Upper lobe of left lung (tissue), 6 donors: ENCODE data around the gene CACHD1. TPM values are rescaled to one million over a fixed set of nuclear protein-coding genes. Genes with fewer than 3 reads are reported as not detected.

ENCODE experiments used
- ATAC-seq, 2 donors: fragments of 200-7000 bp; cut with Tn5 transposase; one replicate each; pipeline ENCODE4 v1.9.1; 2022; ENCODE audit warnings: mild to moderate bottlenecking in 2 of 2, moderate library complexity in 2 of 2; ENCODE audit not compliant: low FRiP score in 2 of 2
- DNase-seq, 2 donors: peaks; one replicate each; pipeline ENCODE4 v3.0.0-alpha.2; 2019 to 2020
- H3K27ac ChIP-seq, 4 donors: fragments of 200-600 bp; sonication (generic); one replicate each; pipeline ENCODE4 v1.5.1; 2016 to 2019
- H3K27me3 ChIP-seq, 4 donors: fragments of 200-600 bp; sonication (generic); one replicate each; pipeline ENCODE4 v1.5.1; 2017 to 2019
- H3K36me3 ChIP-seq, 4 donors: fragments of 200-600 bp; sonication (generic); one replicate each; pipeline ENCODE4 v1.5.1; 2016 to 2019
- H3K4me1 ChIP-seq, 4 donors: fragments of 200-600 bp; sonication (generic); one replicate each; pipeline ENCODE4 v1.5.1; 2018 to 2019
- H3K4me3 ChIP-seq, 4 donors: fragments of 200-600 bp; sonication (generic); one replicate each; pipeline ENCODE4 v1.5.1; 2017 to 2019; ENCODE audit warnings: mild to moderate bottlenecking in 2 of 4, moderate library complexity in 1 of 4
- H3K9me3 ChIP-seq, 4 donors: fragments of 200-600 bp; sonication (generic); one replicate each; pipeline ENCODE4 v1.5.1; 2018 to 2019
- EP300 ChIP-seq, 4 donors: sonication (generic); formaldehyde crosslinking; IDR thresholded peaks; one replicate each; pipeline ENCODE4 v1.5.1; 2017; ENCODE audit warnings: antibody characterized with exemption in 4 of 4, control low read depth in 2 of 4
- POLR2A ChIP-seq, 4 donors: fragments of 450-650 bp; IDR thresholded peaks; one replicate each; pipeline ENCODE4 v1.5.1; 2016 to 2017; ENCODE audit warnings: antibody characterized with exemption in 4 of 4, mild to moderate bottlenecking in 2 of 4
- POLR2AphosphoS5 ChIP-seq, 2 donors: sonication (generic); formaldehyde crosslinking; IDR thresholded peaks; one replicate each; pipeline ENCODE4 v1.5.1; 2017; ENCODE audit warnings: antibody characterized with exemption in 2 of 2
- WGBS, 2 donors: methylation state at CpG; one replicate each; pipeline ENCODE4 v1.1.5; 2017 to 2018; 5-methylcytosine and 5-hydroxymethylcytosine counted together
- total RNA-seq, 6 donors: library from RNA; depleted of rRNA in 4 of 6; stranded (reverse); fragments of >200 nt in 4 of 6; gene quantifications; one replicate each; pipeline versions ENCODE4 v1.1.0 to v1.2.1, GENCODE V29; 2016 to 2021
- TF ChIP-seq, protein P1 (sequence below), 6 experiments: fragments of 450-650 bp in 4 of 6; fragments of 200-600 bp in 2 of 6; sonication (generic) in 2 of 6; IDR thresholded peaks; one replicate each; pipeline ENCODE4 v1.5.1; 2016 to 2019; ENCODE audit warnings: antibody characterized with exemption in 6 of 6
- donor health status: DM: no; HTN: no; CAD: no; lungs with moderate emphysema.
- donor health status: DM: no; HTN: yes; CAD: no; lungs with severe emphysema.

The CACHD1 gene
- total RNA-seq, 6 donors from 2014 or later = 7.3 to 26.3 (median 22.9) TPM

DNA sequence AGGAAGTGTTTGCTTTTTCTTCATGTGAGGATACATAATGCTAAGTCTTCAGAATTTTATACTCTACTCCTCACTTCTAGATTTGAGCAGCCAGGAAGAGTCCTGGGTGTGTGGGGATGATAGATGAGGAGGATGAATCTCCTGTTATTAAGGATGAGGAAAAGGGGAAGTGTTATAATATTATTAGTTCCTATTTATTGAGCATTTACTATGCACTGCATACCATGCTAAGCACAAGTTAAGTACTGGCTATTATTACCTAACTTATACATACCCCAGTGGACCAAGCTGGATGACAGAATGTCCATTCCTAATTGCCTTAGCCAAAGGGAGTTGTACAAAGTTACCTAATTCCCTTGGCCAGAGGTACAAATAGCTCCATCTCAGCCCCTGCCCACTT is 19.8 kb downstream of the CACHD1 start:
- TF ChIP-seq, protein P1, sequence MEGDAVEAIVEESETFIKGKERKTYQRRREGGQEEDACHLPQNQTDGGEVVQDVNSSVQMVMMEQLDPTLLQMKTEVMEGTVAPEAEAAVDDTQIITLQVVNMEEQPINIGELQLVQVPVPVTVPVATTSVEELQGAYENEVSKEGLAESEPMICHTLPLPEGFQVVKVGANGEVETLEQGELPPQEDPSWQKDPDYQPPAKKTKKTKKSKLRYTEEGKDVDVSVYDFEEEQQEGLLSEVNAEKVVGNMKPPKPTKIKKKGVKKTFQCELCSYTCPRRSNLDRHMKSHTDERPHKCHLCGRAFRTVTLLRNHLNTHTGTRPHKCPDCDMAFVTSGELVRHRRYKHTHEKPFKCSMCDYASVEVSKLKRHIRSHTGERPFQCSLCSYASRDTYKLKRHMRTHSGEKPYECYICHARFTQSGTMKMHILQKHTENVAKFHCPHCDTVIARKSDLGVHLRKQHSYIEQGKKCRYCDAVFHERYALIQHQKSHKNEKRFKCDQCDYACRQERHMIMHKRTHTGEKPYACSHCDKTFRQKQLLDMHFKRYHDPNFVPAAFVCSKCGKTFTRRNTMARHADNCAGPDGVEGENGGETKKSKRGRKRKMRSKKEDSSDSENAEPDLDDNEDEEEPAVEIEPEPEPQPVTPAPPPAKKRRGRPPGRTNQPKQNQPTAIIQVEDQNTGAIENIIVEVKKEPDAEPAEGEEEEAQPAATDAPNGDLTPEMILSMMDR (IDR thresholded peaks at IDR 0.05) = no peak
- TF ChIP-seq EP300 (IDR thresholded peaks at IDR 0.05) (no peak), POLR2AphosphoS5 (IDR thresholded peaks at IDR 0.05) (no peak)
- Histone ChIP-seq H3K9me3 (no peaks in the 10 kb centered on the region), H3K4me3 (no peak overlapping the region), H3K27me3 (no peaks in the 10 kb centered on the region), H3K27ac (no peak overlapping the region), H3K36me3 (no peaks in the 10 kb centered on the region), H3K4me1 (no peaks in the 10 kb centered on the region)
- no peak for ATAC-seq
- no peak for DNase-seq

DNA sequence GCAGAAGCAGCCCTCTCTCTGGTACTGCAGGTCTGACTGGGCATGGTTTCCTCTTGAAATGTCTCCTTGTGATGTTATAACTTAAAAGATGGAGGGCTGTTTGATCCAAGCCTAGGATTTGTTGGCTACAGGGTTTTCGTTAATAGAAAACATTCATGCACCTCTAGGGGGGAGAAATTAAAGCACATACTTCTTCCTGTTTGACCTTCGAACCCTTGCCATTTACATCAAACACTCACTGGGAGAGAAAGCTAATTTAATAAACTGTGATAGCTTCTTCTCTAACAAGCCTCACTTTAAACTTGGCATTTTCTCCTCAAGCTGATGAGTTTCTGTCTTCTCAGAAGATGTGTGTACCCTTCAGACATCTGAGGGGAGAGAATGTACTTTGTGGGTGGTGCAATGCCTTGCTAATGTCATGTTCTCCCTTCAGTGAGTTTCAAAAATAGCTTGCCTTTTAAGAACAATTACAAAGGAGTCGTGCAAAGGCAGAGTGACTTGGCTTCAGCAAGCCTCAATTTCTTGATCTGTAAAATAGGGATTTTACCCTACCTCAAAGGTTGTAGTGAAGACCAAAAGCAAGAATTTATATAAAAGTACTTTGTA is 20.4 kb downstream of the CACHD1 start:
- DNase-seq = no peak
- no peak overlapping the region for H3K27ac ChIP-seq

DNA sequence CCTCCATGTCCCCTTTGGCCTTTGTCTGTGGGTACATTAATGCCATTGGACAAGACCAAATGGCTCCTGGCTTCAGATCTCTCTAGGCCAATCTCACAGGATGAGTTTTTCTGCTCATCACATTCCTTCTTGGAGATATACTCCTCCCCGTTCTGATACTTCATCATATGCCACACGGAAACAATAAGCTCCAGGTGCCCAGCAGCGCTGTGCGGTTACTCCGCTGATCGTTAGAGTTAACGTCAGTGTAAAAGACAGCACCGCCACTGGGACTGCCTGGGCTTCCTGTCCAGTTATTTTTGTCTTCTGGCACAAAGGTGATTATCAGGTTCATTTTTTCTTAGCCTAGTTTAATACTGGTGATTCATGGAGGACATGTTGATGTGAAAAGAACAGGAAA is 22.5 kb downstream of the CACHD1 start:
- no peaks in the 10 kb centered on the region for H3K27me3 ChIP-seq
- WGBS, 2 donors = 96 to 97% methylated on average over 8 of the region's 8 CpGs
- no peaks in the 10 kb centered on the region for H3K36me3 ChIP-seq
- DNase-seq = no peak
- no peak overlapping the region for H3K27ac ChIP-seq
- peaks cover 0 to 6% (median 3%) of the 10 kb centered on the region in 4 donors for H3K4me1 ChIP-seq
- TF ChIP-seq POLR2A (IDR thresholded peaks at IDR 0.05) (no peak), EP300 (IDR thresholded peaks at IDR 0.05) (no peak), POLR2AphosphoS5 (IDR thresholded peaks at IDR 0.05) (no peak)
- TF ChIP-seq, protein P1 (IDR thresholded peaks at IDR 0.05) = no peak
- H3K9me3 ChIP-seq = no peaks in the 10 kb centered on the region
- no peak for ATAC-seq
- no peak overlapping the region for H3K4me3 ChIP-seq

More for the DNA sequence above, 20.4 kb downstream of the CACHD1 start:
- no peaks in the 10 kb centered on the region for H3K36me3 ChIP-seq
- peaks cover 0 to 5% (median 0%) of the 10 kb centered on the region in 4 donors for H3K4me1 ChIP-seq
- 79 to 84% methylated on average over 3 of the region's 3 CpGs for WGBS, 2 donors
- no peaks in the 10 kb centered on the region for H3K9me3 ChIP-seq
- H3K4me3 ChIP-seq = no peak overlapping the region
- TF ChIP-seq POLR2AphosphoS5 (IDR thresholded peaks at IDR 0.05) (no peak), EP300 (IDR thresholded peaks at IDR 0.05) (no peak), POLR2A (IDR thresholded peaks at IDR 0.05) (no peak)
- TF ChIP-seq, protein P1 (IDR thresholded peaks at IDR 0.05) = no peak
- H3K27me3 ChIP-seq = no peaks in the 10 kb centered on the region
- no peak for ATAC-seq

DNA sequence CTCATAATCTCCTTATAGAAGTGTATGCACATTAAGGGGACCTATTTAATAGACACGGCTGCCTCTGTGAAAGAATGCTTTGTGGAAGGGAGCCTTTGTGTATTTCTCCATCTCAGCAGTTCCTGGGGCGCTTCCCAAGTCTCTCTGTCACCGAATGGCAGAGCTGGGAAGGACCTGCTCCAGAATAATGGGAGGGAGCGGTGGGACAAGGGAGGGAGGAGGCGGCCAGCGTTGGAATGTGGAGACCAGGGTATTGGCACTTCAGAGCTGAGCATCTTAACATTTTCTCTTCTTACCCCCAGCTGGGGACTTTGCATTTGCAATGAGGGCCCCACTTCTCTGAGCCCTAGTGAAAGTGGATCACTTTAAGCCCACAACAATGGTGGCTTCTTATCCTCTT is 23.9 kb downstream of the CACHD1 start:
- Histone ChIP-seq H3K9me3 (no peaks in the 10 kb centered on the region), H3K4me3 (no peak overlapping the region), H3K4me1 (peaks cover 0 to 6% (median 3%) of the 10 kb centered on the region in 4 donors), H3K27ac (no peak overlapping the region), H3K36me3 (no peaks in the 10 kb centered on the region), H3K27me3 (no peaks in the 10 kb centered on the region)
- DNase-seq (no peak), ATAC-seq (no peak)
- 83 to 86% methylated on average over 6 of the region's 6 CpGs for WGBS, 2 donors
- TF ChIP-seq POLR2A (IDR thresholded peaks at IDR 0.05) = no peak
- TF ChIP-seq, protein P1 (IDR thresholded peaks at IDR 0.05) = no peak
- no peak for TF ChIP-seq EP300 (IDR thresholded peaks at IDR 0.05)
- TF ChIP-seq POLR2AphosphoS5 (IDR thresholded peaks at IDR 0.05) = no peak

DNA sequence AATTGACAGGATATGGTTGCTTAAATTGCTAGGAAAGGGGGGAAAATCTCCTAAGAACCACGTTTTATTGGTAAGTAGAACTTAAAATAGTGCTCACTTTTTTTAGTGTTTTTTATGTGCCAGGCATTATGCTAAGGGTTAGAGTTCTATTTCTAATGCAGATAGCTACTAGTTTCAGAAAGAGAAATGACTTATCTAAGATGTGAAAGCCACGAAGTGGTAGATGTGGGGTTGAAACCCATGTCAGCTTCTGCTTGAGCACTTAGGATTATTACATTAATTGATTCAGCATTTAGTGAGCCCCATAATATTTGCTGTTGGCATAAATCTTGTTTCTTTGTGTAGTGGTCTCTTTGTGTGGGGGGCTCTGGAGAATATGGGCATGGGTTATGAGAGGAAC is 24.7 kb downstream of the CACHD1 start:
- Histone ChIP-seq H3K4me3 (no peak overlapping the region), H3K4me1 (peaks cover 0 to 6% (median 3%) of the 10 kb centered on the region in 4 donors), H3K27ac (no peak overlapping the region), H3K36me3 (no peaks in the 10 kb centered on the region), H3K9me3 (no peaks in the 10 kb centered on the region), H3K27me3 (no peaks in the 10 kb centered on the region)
- ATAC-seq (no peak), DNase-seq (no peak)
- WGBS, 2 donors = 38 to 50% methylated on average over 2 of the region's 2 CpGs
- TF ChIP-seq POLR2A (IDR thresholded peaks at IDR 0.05) = no peak
- TF ChIP-seq POLR2AphosphoS5 (IDR thresholded peaks at IDR 0.05) = no peak
- TF ChIP-seq, protein P1 (IDR thresholded peaks at IDR 0.05) = no peak
- TF ChIP-seq EP300 (IDR thresholded peaks at IDR 0.05) = no peak
